WTC11 (cell line): ENCODE results near the gene PDE3B. TPM values are rescaled to one million over a fixed set of nuclear protein-coding genes. Genes with fewer than 3 reads are reported as not detected.

Experiments used
- ATAC-seq: fragments of 200-7000 bp; cut with Tn5 transposase; 2 replicates; pipeline ENCODE4 v1.10.0; 2021; ENCODE audit warnings: mild to moderate bottlenecking, moderate library complexity
- CTCF ChIA-PET: fragments of 300-600 bp; sonication (Branson Sonifier 250); formaldehyde crosslinking; loops from one replicate; lab custom pipeline; 2021; ENCODE audit warnings: antibody characterized with exemption; lab: Charles Lee
- POLR2A ChIA-PET: fragments of 350-600 bp; sonication (Branson Sonifier 250); formaldehyde crosslinking; loops from one replicate; lab custom pipeline; 2021; ENCODE audit warnings: antibody characterized with exemption; lab: Charles Lee
- DNase-seq: peaks from one replicate; pipeline ENCODE4 v3.0.0; 2021; ENCODE audit warnings: low spot score
- H3K27ac Mint-ChIP-seq: 2 replicates; pipeline ENCODE4 v1.8.0; 2021; ENCODE audit warnings: mixed read lengths
- H3K27me3 Mint-ChIP-seq: 2 replicates; pipeline ENCODE4 v1.8.0; 2021; ENCODE audit warnings: low read depth, mild to moderate bottlenecking, moderate library complexity, mixed read lengths
- H3K36me3 Mint-ChIP-seq: 2 replicates; pipeline ENCODE4 v1.8.0; 2021; ENCODE audit warnings: mixed read lengths
- H3K4me1 Mint-ChIP-seq: 2 replicates; pipeline ENCODE4 v1.8.0; 2022; ENCODE audit warnings: mixed read lengths
- H3K4me3 Mint-ChIP-seq: 2 replicates; pipeline ENCODE4 v1.8.0; 2021; ENCODE audit warnings: mild to moderate bottlenecking, moderate library complexity, mixed read lengths
- H3K9me3 Mint-ChIP-seq: 2 replicates; pipeline ENCODE4 v1.8.0; 2021; ENCODE audit warnings: mixed read lengths
- CREM ChIP-seq: sonication (generic); formaldehyde crosslinking; IDR thresholded peaks from 2 replicates; pipeline ENCODE4 v1.8.1; 2022; ENCODE audit warnings: mild to moderate bottlenecking, missing genetic modification reagents, moderate library complexity
- ELF4 ChIP-seq: sonication (generic); formaldehyde crosslinking; IDR thresholded peaks from 2 replicates; pipeline ENCODE4 v1.8.1; 2022; ENCODE audit warnings: low read depth, mild to moderate bottlenecking, moderate library complexity, missing genetic modification reagents
- FOXK1 ChIP-seq: sonication (generic); formaldehyde crosslinking; IDR thresholded peaks from 2 replicates; pipeline ENCODE4 v1.8.0; 2022; ENCODE audit warnings: mild to moderate bottlenecking, moderate library complexity, missing genetic modification reagents
- FOXP4 ChIP-seq: sonication (generic); formaldehyde crosslinking; IDR thresholded peaks from 2 replicates; pipeline ENCODE4 v1.8.0; 2022; ENCODE audit warnings: mild to moderate bottlenecking, missing genetic modification reagents
- GTF2I ChIP-seq: fragments of 250-450 bp; sonication (Bioruptor Pico); conservative IDR thresholded peaks from 2 replicates; pipeline ENCODE4 v1.4.0; 2021; ENCODE audit warnings: mild to moderate bottlenecking
- JUN ChIP-seq: sonication (generic); formaldehyde crosslinking; IDR thresholded peaks from 2 replicates; pipeline ENCODE4 v1.8.0; 2023; ENCODE audit warnings: mild to moderate bottlenecking, missing genetic modification reagents
- MLX ChIP-seq: sonication (generic); formaldehyde crosslinking; IDR thresholded peaks from 2 replicates; pipeline ENCODE4 v1.8.1; 2023; ENCODE audit warnings: mild to moderate bottlenecking, missing genetic modification reagents, moderate library complexity
- MXD4 ChIP-seq: fragments of 250-450 bp; sonication (Bioruptor Pico); IDR thresholded peaks from 2 replicates; pipeline ENCODE4 v1.8.0; 2021; ENCODE audit warnings: mild to moderate bottlenecking, moderate library complexity, borderline replicate concordance
- NFATC4 ChIP-seq: fragments of 250-450 bp; sonication (Bioruptor Pico); IDR thresholded peaks from 2 replicates; pipeline ENCODE4 v1.9.0; 2021; ENCODE audit warnings: mild to moderate bottlenecking
- NFE2L1 ChIP-seq: sonication (generic); formaldehyde crosslinking; IDR thresholded peaks from 2 replicates; pipeline ENCODE4 v1.8.1; 2023; ENCODE audit warnings: missing genetic modification reagents
- OVOL2 ChIP-seq: fragments of 250-450 bp; sonication (Bioruptor Pico); IDR thresholded peaks from 2 replicates; pipeline ENCODE4 v1.9.0; 2021; ENCODE audit warnings: mild to moderate bottlenecking, borderline replicate concordance
- TEAD4 ChIP-seq: sonication (generic); formaldehyde crosslinking; IDR thresholded peaks from 2 replicates; pipeline ENCODE4 v1.8.0; 2022; ENCODE audit warnings: mild to moderate bottlenecking, missing genetic modification reagents
- TP53 ChIP-seq: sonication (generic); formaldehyde crosslinking; IDR thresholded peaks from 2 replicates; pipeline ENCODE4 v1.8.1; 2023; ENCODE audit warnings: mild to moderate bottlenecking, missing genetic modification reagents
- ZBTB21 ChIP-seq: sonication (generic); formaldehyde crosslinking; IDR thresholded peaks from 2 replicates; pipeline ENCODE4 v1.8.1; 2023; ENCODE audit warnings: mild to moderate bottlenecking, missing genetic modification reagents, borderline replicate concordance
- ZNF121 ChIP-seq: sonication (generic); formaldehyde crosslinking; IDR thresholded peaks from 2 replicates; pipeline ENCODE4 v1.8.0; 2023; ENCODE audit warnings: missing genetic modification reagents
- ZNF219 ChIP-seq: sonication (generic); formaldehyde crosslinking; IDR thresholded peaks from 2 replicates; pipeline ENCODE4 v1.8.0; 2023; ENCODE audit warnings: missing genetic modification reagents, mild to moderate bottlenecking, borderline replicate concordance
- ZNF232 ChIP-seq: sonication (generic); formaldehyde crosslinking; IDR thresholded peaks from 2 replicates; pipeline ENCODE4 v1.8.0; 2022; ENCODE audit warnings: mild to moderate bottlenecking, missing genetic modification reagents
- ZNF263 ChIP-seq: sonication (generic); formaldehyde crosslinking; IDR thresholded peaks from 2 replicates; pipeline ENCODE4 v1.8.1; 2022; ENCODE audit warnings: low read depth, mild to moderate bottlenecking, moderate library complexity, missing genetic modification reagents
- ZNF425 ChIP-seq: fragments of 250-450 bp; sonication (Bioruptor Pico); conservative IDR thresholded peaks from 2 replicates; pipeline ENCODE4 v1.9.0; 2021; ENCODE audit warnings: mild to moderate bottlenecking
- total RNA-seq: library from RNA; stranded (reverse); gene quantifications from 3 replicates; pipeline ENCODE4 v1.2.3, GENCODE V29; 2021
- TF ChIP-seq, protein P1 (sequence below): sonication (generic); formaldehyde crosslinking; IDR thresholded peaks from 2 replicates; pipeline ENCODE4 v1.8.1; 2023; ENCODE audit warnings: mild to moderate bottlenecking, missing genetic modification reagents
- TF ChIP-seq, protein P2 (sequence below): sonication (generic); formaldehyde crosslinking; IDR thresholded peaks from 2 replicates; pipeline ENCODE4 v1.8.0; 2022; ENCODE audit warnings: mild to moderate bottlenecking, missing genetic modification reagents
- TF ChIP-seq, protein P3 (sequence below): sonication (generic); formaldehyde crosslinking; IDR thresholded peaks from 2 replicates; pipeline ENCODE4 v1.8.0; 2022; ENCODE audit warnings: mild to moderate bottlenecking, missing genetic modification reagents
- TF ChIP-seq, protein P4 (sequence below): sonication (generic); formaldehyde crosslinking; IDR thresholded peaks from 2 replicates; pipeline ENCODE4 v1.8.1; 2022; ENCODE audit warnings: low read depth, mild to moderate bottlenecking, moderate library complexity, missing genetic modification reagents, borderline replicate concordance

Gene PDE3B
- total RNA-seq, 1 experiment from 2014 or later = 9.6 TPM

DNA sequence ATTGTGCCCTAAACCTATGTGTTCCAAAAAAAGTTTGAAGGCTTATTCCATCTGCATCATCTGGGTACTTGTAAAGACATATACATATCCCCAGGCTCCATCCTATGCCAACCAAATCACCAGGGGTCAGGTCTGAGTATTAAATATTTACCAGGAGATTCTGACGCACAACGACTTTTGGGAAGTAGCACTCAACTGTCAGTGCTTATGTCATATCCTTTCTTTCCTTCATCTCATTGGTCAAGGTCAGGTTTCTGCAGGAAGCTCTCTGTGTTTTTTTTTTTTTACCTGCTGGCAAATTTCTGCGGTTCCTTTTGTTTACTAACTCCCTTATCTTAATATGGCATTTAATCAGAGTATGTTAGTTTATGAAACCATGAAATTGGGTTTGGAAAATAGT, 270.9 kb downstream of the PDE3B start:
- no peaks in the 10 kb centered on the region; the same call in 1 of the 2 replicates for H3K36me3 Mint-ChIP-seq
- no peaks in the 10 kb centered on the region for H3K27me3 Mint-ChIP-seq
- no peak for ATAC-seq
- TF ChIP-seq ZNF425 (CRISPR knock-in tag) = no peak
- no peak for TF ChIP-seq ZBTB21
- TF ChIP-seq, protein P1, sequence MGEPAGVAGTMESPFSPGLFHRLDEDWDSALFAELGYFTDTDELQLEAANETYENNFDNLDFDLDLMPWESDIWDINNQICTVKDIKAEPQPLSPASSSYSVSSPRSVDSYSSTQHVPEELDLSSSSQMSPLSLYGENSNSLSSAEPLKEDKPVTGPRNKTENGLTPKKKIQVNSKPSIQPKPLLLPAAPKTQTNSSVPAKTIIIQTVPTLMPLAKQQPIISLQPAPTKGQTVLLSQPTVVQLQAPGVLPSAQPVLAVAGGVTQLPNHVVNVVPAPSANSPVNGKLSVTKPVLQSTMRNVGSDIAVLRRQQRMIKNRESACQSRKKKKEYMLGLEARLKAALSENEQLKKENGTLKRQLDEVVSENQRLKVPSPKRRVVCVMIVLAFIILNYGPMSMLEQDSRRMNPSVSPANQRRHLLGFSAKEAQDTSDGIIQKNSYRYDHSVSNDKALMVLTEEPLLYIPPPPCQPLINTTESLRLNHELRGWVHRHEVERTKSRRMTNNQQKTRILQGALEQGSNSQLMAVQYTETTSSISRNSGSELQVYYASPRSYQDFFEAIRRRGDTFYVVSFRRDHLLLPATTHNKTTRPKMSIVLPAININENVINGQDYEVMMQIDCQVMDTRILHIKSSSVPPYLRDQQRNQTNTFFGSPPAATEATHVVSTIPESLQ (CRISPR knock-in tag) = no peak
- TF ChIP-seq JUN (CRISPR knock-in tag) = no peak
- TF ChIP-seq MXD4 (CRISPR knock-in tag) = no peak
- TF ChIP-seq GTF2I (CRISPR knock-in tag) = no peak
- TF ChIP-seq ELF4 (CRISPR knock-in tag) = no peak
- no peak for TF ChIP-seq FOXK1 (CRISPR knock-in tag)
- TF ChIP-seq ZNF232 (CRISPR knock-in tag) = no peak
- TF ChIP-seq NFE2L1 (CRISPR knock-in tag) = no peak
- TF ChIP-seq TEAD4 (CRISPR knock-in tag) = no peak
- no peak for TF ChIP-seq FOXP4
- TF ChIP-seq CREM (CRISPR knock-in tag) = no peak
- no peak for TF ChIP-seq MLX
- TF ChIP-seq, protein P2, sequence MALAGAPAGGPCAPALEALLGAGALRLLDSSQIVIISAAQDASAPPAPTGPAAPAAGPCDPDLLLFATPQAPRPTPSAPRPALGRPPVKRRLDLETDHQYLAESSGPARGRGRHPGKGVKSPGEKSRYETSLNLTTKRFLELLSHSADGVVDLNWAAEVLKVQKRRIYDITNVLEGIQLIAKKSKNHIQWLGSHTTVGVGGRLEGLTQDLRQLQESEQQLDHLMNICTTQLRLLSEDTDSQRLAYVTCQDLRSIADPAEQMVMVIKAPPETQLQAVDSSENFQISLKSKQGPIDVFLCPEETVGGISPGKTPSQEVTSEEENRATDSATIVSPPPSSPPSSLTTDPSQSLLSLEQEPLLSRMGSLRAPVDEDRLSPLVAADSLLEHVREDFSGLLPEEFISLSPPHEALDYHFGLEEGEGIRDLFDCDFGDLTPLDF (CRISPR knock-in tag) = no peak
- DNase-seq = no peak
- ChIA-PET CTCF (interaction anchor here (1.0 kb wide), 1 partner anchor 60 kb away, joined by 3 read pairs; no protein-coding TSS in a partner anchor), POLR2A (no interaction called here)
- no peaks in the 10 kb centered on the region for H3K4me1 Mint-ChIP-seq
- H3K27ac Mint-ChIP-seq = no peak overlapping the region
- H3K9me3 Mint-ChIP-seq = peaks cover 13% of the 10 kb centered on the region
- no peak overlapping the region for H3K4me3 Mint-ChIP-seq

- peaks cover 13% of the 10 kb centered on the region for H3K9me3 Mint-ChIP-seq
- H3K4me1 Mint-ChIP-seq = no peaks in the 10 kb centered on the region
- H3K27me3 Mint-ChIP-seq = no peaks in the 10 kb centered on the region
- no peak overlapping the region for H3K4me3 Mint-ChIP-seq
- DNase-seq = no peak
- POLR2A ChIA-PET = no interaction called here
- no peaks in the 10 kb centered on the region; the same call in 1 of the 2 replicates for H3K36me3 Mint-ChIP-seq
- CTCF ChIA-PET = interaction anchor here (0.8 to 1.2 kb wide), 2 partner anchors 9 to 60 kb away, joined by 3 to 5 read pairs; no protein-coding TSS in a partner anchor
- no peak overlapping the region for H3K27ac Mint-ChIP-seq
- no peak for ATAC-seq
- TF ChIP-seq ZNF219 = no peak
- TF ChIP-seq NFATC4 (CRISPR knock-in tag) = no peak
- no peak for TF ChIP-seq ZNF263 (CRISPR knock-in tag)
- TF ChIP-seq, protein P3, sequence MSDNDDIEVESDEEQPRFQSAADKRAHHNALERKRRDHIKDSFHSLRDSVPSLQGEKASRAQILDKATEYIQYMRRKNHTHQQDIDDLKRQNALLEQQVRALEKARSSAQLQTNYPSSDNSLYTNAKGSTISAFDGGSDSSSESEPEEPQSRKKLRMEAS (CRISPR knock-in tag) = no peak
- TF ChIP-seq CREM (CRISPR knock-in tag) = no peak
- TF ChIP-seq JUN (CRISPR knock-in tag) = no peak
- TF ChIP-seq, protein P4, sequence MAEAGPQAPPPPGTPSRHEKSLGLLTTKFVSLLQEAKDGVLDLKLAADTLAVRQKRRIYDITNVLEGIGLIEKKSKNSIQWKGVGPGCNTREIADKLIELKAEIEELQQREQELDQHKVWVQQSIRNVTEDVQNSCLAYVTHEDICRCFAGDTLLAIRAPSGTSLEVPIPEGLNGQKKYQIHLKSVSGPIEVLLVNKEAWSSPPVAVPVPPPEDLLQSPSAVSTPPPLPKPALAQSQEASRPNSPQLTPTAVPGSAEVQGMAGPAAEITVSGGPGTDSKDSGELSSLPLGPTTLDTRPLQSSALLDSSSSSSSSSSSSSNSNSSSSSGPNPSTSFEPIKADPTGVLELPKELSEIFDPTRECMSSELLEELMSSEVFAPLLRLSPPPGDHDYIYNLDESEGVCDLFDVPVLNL = no peak
- TF ChIP-seq ZBTB21 = no peak
- no peak for TF ChIP-seq MLX
- TF ChIP-seq OVOL2 (CRISPR knock-in tag) = no peak
- no peak for TF ChIP-seq ZNF121 (CRISPR knock-in tag)
- TF ChIP-seq TP53 (CRISPR knock-in tag) = no peak
These were observed 272.8 kb downstream of the PDE3B start for GRCh38 chr11:14916403-14916802.
